HepG2 (cell line): Measurements from ENCODE around the gene LUC7L2. TPM values are rescaled to one million over a fixed set of nuclear protein-coding genes. Genes with fewer than 3 reads are reported as not detected.

Experiments used
- ATAC-seq: fragments of 200-7000 bp; cut with Tn5 transposase; 3 replicates; pipeline ENCODE4 v1.9.1; 2020; ENCODE audit warnings: mild to moderate bottlenecking, moderate library complexity
- BruUV-seq: library from RNA; stranded (reverse); fragments of 400-500 nt; replicated peaks from 2 replicates; lab custom pipeline; 2021; lab: Mats Ljungman, UMichigan
- CTCF ChIA-PET: fragments of 300-600 bp; formaldehyde crosslinking; extraction: SDS; loops from one replicate; lab custom pipeline; 2021; ENCODE audit warnings: low total read pairs, inconsistent platforms, low intra/inter-chr PET ratio; lab: Yijun Ruan, JAX
- POLR2A ChIA-PET: fragments of 350-600 bp; sonication (Branson Sonifier 250); formaldehyde crosslinking; loops from one replicate; lab custom pipeline; 2020; ENCODE audit warnings: antibody characterized with exemption, inconsistent platforms; lab: Yijun Ruan, JAX
- DNase-seq: peaks from one replicate; pipeline ENCODE4 v3.0.0-alpha.2; 2015; ENCODE audit warnings: low spot score
- FAIRE-seq: peaks from 3 replicates; lab custom pipeline; 2011; peaks lifted over from hg19 to GRCh38; lab: Jason Lieb, UNC
- H2AFZ ChIP-seq: one replicate; pipeline ENCODE4 v1.6.1; 2011; ENCODE audit warnings: low read length, inconsistent platforms
- H3K27ac ChIP-seq: fragments of 300-600 bp; 3 replicates; pipeline ENCODE4 v1.8.0; 2011; ENCODE audit warnings: mixed run types, mild to moderate bottlenecking, mixed read lengths, low read length, inconsistent platforms; ENCODE audit not compliant: insufficient read depth; ENCODE audit errors: extremely low read length
- H3K27me3 ChIP-seq, 2 experiments: fragments of 200-600 bp in 1 of 2; 2 replicates in 1 of 2; 3 replicates in 1 of 2; pipeline versions ENCODE4 v1.6.0 to v1.8.0; 2011; ENCODE audit warnings: low read length in 2 of 2, mild to moderate bottlenecking in 2 of 2, moderate library complexity in 2 of 2, inconsistent platforms in 1 of 2; ENCODE audit not compliant: insufficient read depth in 2 of 2, control insufficient read depth in 1 of 2
- H3K36me3 ChIP-seq, 2 experiments: fragments of 200-600 bp in 1 of 2; replicated peaks in 1 of 2; 2 replicates in 1 of 2; 3 replicates in 1 of 2; pipeline versions ENCODE4 v1.5.1 to v1.8.0; 2011; ENCODE audit warnings: low read length in 2 of 2, inconsistent platforms in 1 of 2; ENCODE audit not compliant: insufficient read depth in 2 of 2, control insufficient read depth in 1 of 2
- H3K4me1 ChIP-seq: 2 replicates; pipeline ENCODE4 v1.5.1; 2012; ENCODE audit warnings: low read length, inconsistent platforms; ENCODE audit not compliant: insufficient read depth
- H3K4me2 ChIP-seq: 2 replicates; pipeline ENCODE4 v1.6.0; 2011; ENCODE audit warnings: low read depth, low read length, inconsistent platforms
- H3K4me3 ChIP-seq, 3 experiments: fragments of 200-600 bp in 1 of 3; sonication (generic), shearing (Covaris generic) in 1 of 3; replicated peaks in 1 of 3; 2 replicates each; pipeline ENCODE4 v1.5.1; 2011 to 2016; ENCODE audit warnings: low read length in 3 of 3, inconsistent platforms in 2 of 3, low read depth in 2 of 3, mild to moderate bottlenecking in 2 of 3, control low read depth in 1 of 3, mixed read lengths in 1 of 3; ENCODE audit not compliant: insufficient read depth in 1 of 3
- H3K79me2 ChIP-seq: one replicate; pipeline ENCODE4 v1.6.1; 2011; ENCODE audit warnings: low read length, inconsistent platforms; ENCODE audit not compliant: insufficient read depth
- H3K9ac ChIP-seq: 2 replicates; pipeline ENCODE4 v1.6.0; 2011; ENCODE audit warnings: mild to moderate bottlenecking, low read depth, low read length, inconsistent platforms; ENCODE audit not compliant: insufficient read depth
- H3K9me3 ChIP-seq: 2 replicates; pipeline ENCODE4 v1.5.1; 2012; ENCODE audit warnings: mild to moderate bottlenecking, low read length
- H4K20me1 ChIP-seq: 2 replicates; pipeline ENCODE4 v1.6.0; 2011; ENCODE audit warnings: inconsistent platforms, mild to moderate bottlenecking, low read length, moderate library complexity; ENCODE audit not compliant: insufficient read depth
- BRD4 ChIP-seq: sonication (generic); formaldehyde crosslinking; IDR thresholded peaks from 2 replicates; pipeline ENCODE4 v1.4.0; 2020; ENCODE audit warnings: missing genetic modification reagents
- CREBL2 ChIP-seq: sonication (generic); formaldehyde crosslinking; IDR thresholded peaks from 2 replicates; pipeline ENCODE4 v1.8.1; 2023; ENCODE audit warnings: missing genetic modification reagents, mild to moderate bottlenecking, borderline replicate concordance
- KMT2A ChIP-seq: sonication (generic); formaldehyde crosslinking; IDR thresholded peaks from 2 replicates; pipeline ENCODE4 v1.4.0; 2020; ENCODE audit warnings: missing genetic modification reagents
- RARA ChIP-seq: IDR thresholded peaks from 2 replicates; pipeline ENCODE4 v1.6.1; 2016; ENCODE audit warnings: missing genetic modification reagents, missing compliant biosample characterization
- ZC3H4 ChIP-seq: sonication (generic); formaldehyde crosslinking; IDR thresholded peaks from 2 replicates; pipeline ENCODE4 v1.4.0; 2020; ENCODE audit warnings: missing genetic modification reagents, borderline replicate concordance
- ZMYM3 ChIP-seq: sonication (generic); formaldehyde crosslinking; IDR thresholded peaks from 2 replicates; pipeline ENCODE4 v1.5.1; 2020; ENCODE audit warnings: mild to moderate bottlenecking, missing genetic modification reagents
- ZNF292 ChIP-seq: sonication (generic); formaldehyde crosslinking; IDR thresholded peaks from 2 replicates; pipeline ENCODE4 v1.8.1; 2022; ENCODE audit warnings: mild to moderate bottlenecking, low read depth, missing genetic modification reagents, borderline replicate concordance
- ZNF460 ChIP-seq: sonication (generic); formaldehyde crosslinking; IDR thresholded peaks from 2 replicates; pipeline ENCODE4 v1.5.1; 2020; ENCODE audit warnings: missing genetic modification reagents, mild to moderate bottlenecking, borderline replicate concordance
- ZNF484 ChIP-seq: sonication (generic); formaldehyde crosslinking; IDR thresholded peaks from 2 replicates; pipeline ENCODE4 v1.5.1; 2020; ENCODE audit warnings: mild to moderate bottlenecking, low read depth, missing genetic modification reagents, borderline replicate concordance
- ZNF772 ChIP-seq: sonication (generic); formaldehyde crosslinking; IDR thresholded peaks from 2 replicates; pipeline ENCODE4 v1.5.0; 2020; ENCODE audit warnings: mild to moderate bottlenecking, missing genetic modification reagents
- WGBS: methylation state at CpG from one replicate; pipeline ENCODE4 v1.1.6; 2017; ENCODE audit warnings: low lambda C conversion rate; 5-methylcytosine and 5-hydroxymethylcytosine counted together
- in situ Hi-C: cut with HindIII; loops from 2 replicates; pipeline ENCODE4 v1.10.0; 2017; ENCODE audit warnings: low pct_unique_long_range_greater_than_20kb; ENCODE audit not compliant: extremely low pct_ligation_motif_present
- intact Hi-C: fragments of 100-400 bp; cut with micrococcal nuclease; formaldehyde crosslinking; loops from one replicate; pipeline ENCODE4 v1.10.0; 2022; ENCODE audit not compliant: unreplicated experiment
- polyA plus RNA-seq, 8 experiments: library from polyadenylated mRNA; depleted of rRNA in 3 of 8; stranded (reverse) in 7 of 8; unstranded in 1 of 8; fragments of >200 nt; fragmentation: Illumina TruSeq in 4 of 8; extraction: Trizol in 4 of 8; gene quantifications; 2 replicates each; pipeline versions ENCODE4 v1.2.1 to v1.2.3, GENCODE V29; 2011 to 2016; ENCODE audit warnings: low read depth in 4 of 8, missing spikeins in 1 of 8, mixed read lengths in 1 of 8; ENCODE audit not compliant: insufficient read depth in 1 of 8
- total RNA-seq, 5 experiments: library from RNA; depleted of rRNA; stranded (reverse); fragments of >200 nt; fragmentation: Illumina TruSeq; extraction: Trizol; gene quantifications; 2 replicates each; pipeline ENCODE4 v1.2.3, GENCODE V29; 2016; ENCODE audit warnings: low read depth in 1 of 5
- TF ChIP-seq, protein P1 (sequence below): sonication (generic); formaldehyde crosslinking; IDR thresholded peaks from 2 replicates; pipeline ENCODE4 v1.8.0; 2022; ENCODE audit warnings: mild to moderate bottlenecking, missing genetic modification reagents
- TF ChIP-seq, protein P2 (sequence below): sonication (generic); formaldehyde crosslinking; IDR thresholded peaks from 2 replicates; pipeline ENCODE4 v1.8.0; 2022; ENCODE audit warnings: mild to moderate bottlenecking, missing genetic modification reagents; ENCODE audit not compliant: insufficient replicate concordance
- TF ChIP-seq, protein P3 (sequence below): IDR thresholded peaks from 2 replicates; pipeline ENCODE4 v1.6.1; 2012; ENCODE audit warnings: inconsistent platforms
- TF ChIP-seq, protein P4 (sequence below): sonication (generic); formaldehyde crosslinking; IDR thresholded peaks from 2 replicates; pipeline ENCODE4 v1.5.0; 2020; ENCODE audit warnings: mild to moderate bottlenecking, missing genetic modification reagents
- TF ChIP-seq, protein P5 (sequence below), 2 experiments: fragments of 450-650 bp in 1 of 2; sonication (generic) in 1 of 2; formaldehyde crosslinking; IDR thresholded peaks; 2 replicates each; pipeline versions ENCODE4 v1.5.0 to v1.8.0; 2020 to 2022; ENCODE audit warnings: mild to moderate bottlenecking in 1 of 2, missing genetic modification reagents in 1 of 2

The LUC7L2 gene
- total and polyA plus RNA-seq, 2 of the 13 experiments (the other 11 are each of a cell fraction or from before 2014, with no cell fraction given), result 17.9 to 50.7 TPM

DNA sequence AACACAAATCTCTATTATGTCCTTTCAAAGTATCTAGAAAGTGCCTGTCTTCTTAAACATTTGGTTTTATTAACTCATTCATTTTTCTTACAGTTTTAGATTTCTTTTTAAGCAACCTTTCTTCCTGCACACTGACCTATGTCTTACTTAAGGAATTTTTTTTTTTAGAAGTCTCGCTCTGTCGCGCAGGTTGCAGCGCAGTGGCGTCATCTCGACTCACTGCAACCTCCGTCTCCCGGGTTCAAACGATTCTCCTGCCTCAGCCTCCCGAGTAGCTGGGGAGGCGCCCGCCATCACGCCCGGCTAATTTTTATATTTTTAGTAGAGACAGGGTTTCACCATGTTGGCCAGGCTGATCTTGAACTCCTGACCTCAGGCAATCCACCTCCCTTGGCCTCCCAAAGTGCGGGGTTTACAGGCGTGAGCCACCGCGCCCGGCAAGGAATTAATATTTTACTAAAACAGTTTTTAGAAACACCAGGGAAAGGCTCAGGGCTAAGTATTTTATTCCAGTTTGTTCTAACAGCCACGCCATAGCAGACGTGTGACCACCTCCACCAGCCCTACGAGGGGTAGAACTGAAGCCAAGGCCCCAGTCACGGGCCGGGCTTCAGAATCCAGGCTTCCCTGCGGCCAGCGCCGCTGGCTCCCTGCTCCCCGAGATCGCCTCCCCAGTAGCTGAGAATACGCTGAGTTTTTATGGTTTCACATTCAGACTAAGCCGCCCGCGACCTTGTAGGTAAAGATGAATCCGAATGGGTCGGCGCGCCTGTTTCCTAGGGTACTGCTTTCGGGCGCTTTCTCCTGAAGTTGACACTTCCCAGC is 941 bp upstream of the LUC7L2 start:
- H3K79me2 ChIP-seq, result peaks cover 36% of the 10 kb centered on the region
- peak overlapping the region; percentile 99 for H3K27ac ChIP-seq
- in situ Hi-C loops (no loop called here), intact Hi-C loops (loop anchor here (1.0 to 2.0 kb wide), 2 partner anchors 17 to 38 kb away; partner anchors contain the start of gene FMC1)
- ATAC-seq, result peak; percentile 22
- H3K4me3 ChIP-seq, result peak overlapping the region; percentile 70 to 97 (median 86)
- H4K20me1 ChIP-seq, result peaks cover 17% of the 10 kb centered on the region; the same call in 1 of the 2 replicates
- no peaks in the 10 kb centered on the region for H3K27me3 ChIP-seq
- H3K4me2 ChIP-seq, result peak overlapping the region; percentile 87
- H3K36me3 ChIP-seq, result peaks cover 3 to 7% of the 10 kb centered on the region in 2 experiments; a peak in 2 of 5 replicates
- ChIA-PET POLR2A (interaction anchor here (1.0 to 2.3 kb wide), 8 partner anchors 12 to 225 kb away, joined by 3 to 30 read pairs (median 5); partner anchors contain the start of gene FMC1), CTCF (no interaction called here)
- H2AFZ ChIP-seq, result no peak overlapping the region
- 6% methylated on average over 32 of the region's 39 CpGs for WGBS
- no peak for FAIRE-seq
- BruUV-seq, result TSS peak; percentile 95
- H3K9me3 ChIP-seq, result no peaks in the 10 kb centered on the region
- H3K9ac ChIP-seq, result peak overlapping the region; percentile 98
- H3K4me1 ChIP-seq, result peaks cover 30% of the 10 kb centered on the region
- DNase-seq, result no peak
- TF ChIP-seq KMT2A (CRISPR knock-in tag) (0 out of 2 replicates have a peak, but pooled peaks have one; percentile 25), ZNF772 (peak; percentile 27; the same call in 1 of the 2 replicates), ZNF484 (no peak), ZC3H4 (CRISPR knock-in tag) (peak; percentile 44), ZNF460 (CRISPR knock-in tag) (peak; percentile 91), ZNF292 (CRISPR knock-in tag) (no peak), ZMYM3 (peak; percentile 62; the same call in 1 of the 2 replicates), CREBL2 (0 out of 2 replicates have a peak, but pooled peaks have one; percentile 1), BRD4 (CRISPR knock-in tag) (no peak), RARA (CRISPR knock-in tag) (peak; percentile 46; the same call in 1 of the 2 replicates)
- TF ChIP-seq, protein P1, sequence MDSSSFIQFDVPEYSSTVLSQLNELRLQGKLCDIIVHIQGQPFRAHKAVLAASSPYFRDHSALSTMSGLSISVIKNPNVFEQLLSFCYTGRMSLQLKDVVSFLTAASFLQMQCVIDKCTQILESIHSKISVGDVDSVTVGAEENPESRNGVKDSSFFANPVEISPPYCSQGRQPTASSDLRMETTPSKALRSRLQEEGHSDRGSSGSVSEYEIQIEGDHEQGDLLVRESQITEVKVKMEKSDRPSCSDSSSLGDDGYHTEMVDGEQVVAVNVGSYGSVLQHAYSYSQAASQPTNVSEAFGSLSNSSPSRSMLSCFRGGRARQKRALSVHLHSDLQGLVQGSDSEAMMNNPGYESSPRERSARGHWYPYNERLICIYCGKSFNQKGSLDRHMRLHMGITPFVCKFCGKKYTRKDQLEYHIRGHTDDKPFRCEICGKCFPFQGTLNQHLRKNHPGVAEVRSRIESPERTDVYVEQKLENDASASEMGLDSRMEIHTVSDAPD (CRISPR knock-in tag), result no peak
- TF ChIP-seq, protein P2, sequence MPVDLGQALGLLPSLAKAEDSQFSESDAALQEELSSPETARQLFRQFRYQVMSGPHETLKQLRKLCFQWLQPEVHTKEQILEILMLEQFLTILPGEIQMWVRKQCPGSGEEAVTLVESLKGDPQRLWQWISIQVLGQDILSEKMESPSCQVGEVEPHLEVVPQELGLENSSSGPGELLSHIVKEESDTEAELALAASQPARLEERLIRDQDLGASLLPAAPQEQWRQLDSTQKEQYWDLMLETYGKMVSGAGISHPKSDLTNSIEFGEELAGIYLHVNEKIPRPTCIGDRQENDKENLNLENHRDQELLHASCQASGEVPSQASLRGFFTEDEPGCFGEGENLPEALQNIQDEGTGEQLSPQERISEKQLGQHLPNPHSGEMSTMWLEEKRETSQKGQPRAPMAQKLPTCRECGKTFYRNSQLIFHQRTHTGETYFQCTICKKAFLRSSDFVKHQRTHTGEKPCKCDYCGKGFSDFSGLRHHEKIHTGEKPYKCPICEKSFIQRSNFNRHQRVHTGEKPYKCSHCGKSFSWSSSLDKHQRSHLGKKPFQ, result peak; percentile 36
- TF ChIP-seq, protein P3, sequence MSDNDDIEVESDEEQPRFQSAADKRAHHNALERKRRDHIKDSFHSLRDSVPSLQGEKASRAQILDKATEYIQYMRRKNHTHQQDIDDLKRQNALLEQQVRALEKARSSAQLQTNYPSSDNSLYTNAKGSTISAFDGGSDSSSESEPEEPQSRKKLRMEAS, result 0 out of 2 replicates have a peak, but pooled peaks have one; percentile 15
- TF ChIP-seq, protein P4, sequence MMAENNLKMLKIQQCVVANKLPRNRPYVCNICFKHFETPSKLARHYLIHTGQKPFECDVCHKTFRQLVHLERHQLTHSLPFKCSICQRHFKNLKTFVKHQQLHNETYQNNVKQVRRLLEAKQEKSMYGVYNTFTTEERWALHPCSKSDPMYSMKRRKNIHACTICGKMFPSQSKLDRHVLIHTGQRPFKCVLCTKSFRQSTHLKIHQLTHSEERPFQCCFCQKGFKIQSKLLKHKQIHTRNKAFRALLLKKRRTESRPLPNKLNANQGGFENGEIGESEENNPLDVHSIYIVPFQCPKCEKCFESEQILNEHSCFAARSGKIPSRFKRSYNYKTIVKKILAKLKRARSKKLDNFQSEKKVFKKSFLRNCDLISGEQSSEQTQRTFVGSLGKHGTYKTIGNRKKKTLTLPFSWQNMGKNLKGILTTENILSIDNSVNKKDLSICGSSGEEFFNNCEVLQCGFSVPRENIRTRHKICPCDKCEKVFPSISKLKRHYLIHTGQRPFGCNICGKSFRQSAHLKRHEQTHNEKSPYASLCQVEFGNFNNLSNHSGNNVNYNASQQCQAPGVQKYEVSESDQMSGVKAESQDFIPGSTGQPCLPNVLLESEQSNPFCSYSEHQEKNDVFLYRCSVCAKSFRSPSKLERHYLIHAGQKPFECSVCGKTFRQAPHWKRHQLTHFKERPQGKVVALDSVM (CRISPR knock-in tag), result peak; percentile 85
- TF ChIP-seq, protein P5, sequence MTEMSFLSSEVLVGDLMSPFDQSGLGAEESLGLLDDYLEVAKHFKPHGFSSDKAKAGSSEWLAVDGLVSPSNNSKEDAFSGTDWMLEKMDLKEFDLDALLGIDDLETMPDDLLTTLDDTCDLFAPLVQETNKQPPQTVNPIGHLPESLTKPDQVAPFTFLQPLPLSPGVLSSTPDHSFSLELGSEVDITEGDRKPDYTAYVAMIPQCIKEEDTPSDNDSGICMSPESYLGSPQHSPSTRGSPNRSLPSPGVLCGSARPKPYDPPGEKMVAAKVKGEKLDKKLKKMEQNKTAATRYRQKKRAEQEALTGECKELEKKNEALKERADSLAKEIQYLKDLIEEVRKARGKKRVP (CRISPR knock-in tag; IDR thresholded peaks at IDR 0.05), result peak in 1 of 2 experiments; percentile 44; a peak in 1 of 4 replicates
